ENCODE results near the gene TTLL5. TPM values are rescaled to one million over a fixed set of nuclear protein-coding genes. Genes with fewer than 3 reads are reported as not detected.

Gene TTLL5
- total RNA-seq, 2 experiments from 2014 or later: 19.8 to 26.4 TPM

DNA sequence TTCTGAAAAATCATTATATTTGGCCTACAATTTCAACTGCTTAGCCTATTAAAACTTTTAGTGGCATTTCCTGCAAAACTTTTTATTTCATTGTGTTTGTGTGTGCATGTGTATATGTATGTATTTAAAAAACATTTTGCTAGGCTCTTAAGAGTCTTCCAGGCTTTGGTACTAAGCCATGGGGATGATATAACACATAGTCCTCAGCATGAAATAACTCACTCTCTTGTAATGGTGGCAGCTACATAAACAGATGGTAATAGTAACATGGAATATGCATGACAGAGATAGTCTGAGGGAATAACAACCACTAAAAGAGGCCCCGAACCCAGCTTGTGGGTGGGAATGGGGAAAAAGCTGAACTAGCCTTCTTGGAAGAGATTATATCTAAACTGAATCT, 141.4 kb downstream of the TTLL5 start:
- peaks cover 9% of the 10 kb centered on the region for H3K36me3 ChIP-seq (ENCODE audit: insufficient read depth, low read length)
- intact Hi-C loops (cut with DNase I, micrococcal nuclease): no loop called here
- no peak overlapping the region for H3K27ac Mint-ChIP-seq
- no peaks in the 10 kb centered on the region for H3K4me1 ChIP-seq (ENCODE audit: insufficient read depth, low read length)
- no peaks in the 10 kb centered on the region for H3K27me3 ChIP-seq (ENCODE audit: control insufficient read depth in 1 of 2, insufficient read depth in 2 of 2, low read length in 2 of 2)
- H3K4me1 Mint-ChIP-seq (ENCODE audit: low read depth): no peaks in the 10 kb centered on the region
- no peaks in the 10 kb centered on the region for H3K27me3 Mint-ChIP-seq
- peaks cover 80% of the 10 kb centered on the region for H3K36me3 Mint-ChIP-seq (ENCODE audit: low read depth)
- no peak for ATAC-seq (ENCODE audit: poor library complexity)
- ChIA-PET POLR2A (no interaction called here), CTCF (interaction anchor here (1.2 kb wide), 1 partner anchor 10 kb away, joined by 3 read pairs; no protein-coding TSS in a partner anchor)
- TF ChIP-seq, protein P1, sequence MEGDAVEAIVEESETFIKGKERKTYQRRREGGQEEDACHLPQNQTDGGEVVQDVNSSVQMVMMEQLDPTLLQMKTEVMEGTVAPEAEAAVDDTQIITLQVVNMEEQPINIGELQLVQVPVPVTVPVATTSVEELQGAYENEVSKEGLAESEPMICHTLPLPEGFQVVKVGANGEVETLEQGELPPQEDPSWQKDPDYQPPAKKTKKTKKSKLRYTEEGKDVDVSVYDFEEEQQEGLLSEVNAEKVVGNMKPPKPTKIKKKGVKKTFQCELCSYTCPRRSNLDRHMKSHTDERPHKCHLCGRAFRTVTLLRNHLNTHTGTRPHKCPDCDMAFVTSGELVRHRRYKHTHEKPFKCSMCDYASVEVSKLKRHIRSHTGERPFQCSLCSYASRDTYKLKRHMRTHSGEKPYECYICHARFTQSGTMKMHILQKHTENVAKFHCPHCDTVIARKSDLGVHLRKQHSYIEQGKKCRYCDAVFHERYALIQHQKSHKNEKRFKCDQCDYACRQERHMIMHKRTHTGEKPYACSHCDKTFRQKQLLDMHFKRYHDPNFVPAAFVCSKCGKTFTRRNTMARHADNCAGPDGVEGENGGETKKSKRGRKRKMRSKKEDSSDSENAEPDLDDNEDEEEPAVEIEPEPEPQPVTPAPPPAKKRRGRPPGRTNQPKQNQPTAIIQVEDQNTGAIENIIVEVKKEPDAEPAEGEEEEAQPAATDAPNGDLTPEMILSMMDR (IDR thresholded peaks at IDR 0.05): no peak
- H3K9me3 ChIP-seq (ENCODE audit: control insufficient read depth in 1 of 2, insufficient read depth in 1 of 2, low read length in 2 of 2): peaks cover 3 to 5% of the 10 kb centered on the region in 2 experiments
- DNase-seq: no peak
- no peak overlapping the region for H3K4me3 Mint-ChIP-seq
- no peak overlapping the region for H3K4me3 ChIP-seq (ENCODE audit: low read length)
- no peak overlapping the region for H3K27ac ChIP-seq (ENCODE audit: low read depth in 1 of 2, low read length in 2 of 2)
- peaks cover 19% of the 10 kb centered on the region for H3K9me3 Mint-ChIP-seq

DNA sequence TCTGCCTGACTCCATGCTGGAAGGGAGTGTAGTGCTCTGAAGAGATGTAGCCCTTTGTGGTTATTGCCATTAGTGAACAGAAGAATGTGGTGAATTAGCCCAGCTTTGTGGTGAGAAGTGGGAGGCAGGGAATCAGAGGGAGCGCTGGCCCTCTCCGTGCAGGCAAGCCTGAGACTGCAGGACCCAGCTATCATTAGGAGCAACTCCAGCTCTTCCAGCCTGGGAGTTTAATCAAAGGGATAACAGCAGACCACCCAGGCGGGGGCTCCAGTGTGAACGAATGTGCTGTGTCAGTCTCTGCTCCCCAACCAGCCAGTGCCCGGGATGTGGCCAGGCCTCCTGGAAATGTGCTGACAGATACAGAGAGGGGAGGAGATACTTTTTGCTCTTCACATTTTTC, 142.7 kb downstream of the TTLL5 start:
- Mint-ChIP-seq H3K27ac (no peak overlapping the region), H3K36me3 (ENCODE audit: low read depth) (peaks cover 68% of the 10 kb centered on the region), H3K4me3 (no peak overlapping the region), H3K9me3 (peaks cover 9% of the 10 kb centered on the region), H3K4me1 (ENCODE audit: low read depth) (no peaks in the 10 kb centered on the region), H3K27me3 (no peaks in the 10 kb centered on the region)
- H3K4me1 ChIP-seq (ENCODE audit: insufficient read depth, low read length): no peaks in the 10 kb centered on the region
- TF ChIP-seq, protein P1 (IDR thresholded peaks at IDR 0.05): no peak
- intact Hi-C loops (cut with DNase I, micrococcal nuclease): no loop called here
- ATAC-seq (ENCODE audit: poor library complexity): no peak
- H3K36me3 ChIP-seq (ENCODE audit: insufficient read depth, low read length): peaks cover 9% of the 10 kb centered on the region
- DNase-seq: no peak
- H3K27me3 ChIP-seq (ENCODE audit: control insufficient read depth in 1 of 2, insufficient read depth in 2 of 2, low read length in 2 of 2): no peaks in the 10 kb centered on the region
- no peak overlapping the region for H3K4me3 ChIP-seq (ENCODE audit: low read length)
- peaks cover 3 to 5% of the 10 kb centered on the region in 2 experiments for H3K9me3 ChIP-seq (ENCODE audit: control insufficient read depth in 1 of 2, insufficient read depth in 1 of 2, low read length in 2 of 2)
- POLR2A ChIA-PET: no interaction called here
- no peak overlapping the region for H3K27ac ChIP-seq (ENCODE audit: low read depth in 1 of 2, low read length in 2 of 2)
- CTCF ChIA-PET: interaction anchor here (1.2 kb wide), 1 partner anchor 11 kb away, joined by 3 read pairs; no protein-coding TSS in a partner anchor

DNA sequence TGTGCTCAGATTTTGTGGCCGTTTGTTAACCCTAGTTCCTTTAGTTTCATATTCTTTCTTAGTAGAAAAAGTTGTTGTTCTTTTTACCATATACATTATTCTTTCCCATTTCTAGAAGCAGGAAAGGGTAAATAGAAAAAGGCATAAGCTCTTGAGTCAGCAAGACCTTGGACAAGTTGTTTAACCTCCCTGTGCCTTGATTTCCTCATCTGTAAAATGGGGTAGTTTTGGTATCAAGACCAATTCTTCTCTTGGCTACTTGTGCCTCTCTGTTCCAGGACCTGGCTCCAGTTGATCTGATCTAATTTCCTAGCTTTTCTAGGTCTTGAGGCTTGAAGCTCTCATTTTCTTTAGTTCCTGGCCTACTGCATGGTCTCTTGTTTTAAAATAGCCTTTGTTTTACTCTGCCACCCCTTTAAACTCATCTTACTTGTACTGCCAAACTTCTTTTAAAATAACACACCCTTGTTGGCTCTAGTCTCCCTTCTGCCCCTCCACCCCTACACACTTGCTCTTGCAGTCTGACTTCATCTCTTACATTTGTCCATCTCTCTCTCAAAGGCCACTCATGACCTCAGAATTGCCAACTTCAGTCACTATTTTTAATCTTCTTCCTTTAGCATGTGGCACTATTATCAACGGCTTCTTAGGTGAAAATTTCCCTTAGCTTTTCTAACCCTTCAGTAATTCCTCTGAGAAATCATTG, 143.7 kb downstream of the TTLL5 start:
- TF ChIP-seq, protein P1 (IDR thresholded peaks at IDR 0.05): no peak
- Mint-ChIP-seq H3K4me3 (no peak overlapping the region), H3K27me3 (no peaks in the 10 kb centered on the region), H3K4me1 (ENCODE audit: low read depth) (no peaks in the 10 kb centered on the region), H3K36me3 (ENCODE audit: low read depth) (peaks cover 58% of the 10 kb centered on the region), H3K27ac (no peak overlapping the region), H3K9me3 (no peaks in the 10 kb centered on the region)
- no peaks in the 10 kb centered on the region for H3K4me1 ChIP-seq (ENCODE audit: insufficient read depth, low read length)
- ATAC-seq (ENCODE audit: poor library complexity) (no peak), DNase-seq (no peak)
- ChIA-PET CTCF (no interaction called here), POLR2A (no interaction called here)
- H3K9me3 ChIP-seq (ENCODE audit: control insufficient read depth in 1 of 2, insufficient read depth in 1 of 2, low read length in 2 of 2): peaks cover 3% of the 10 kb centered on the region in 2 experiments
- peaks cover 9% of the 10 kb centered on the region for H3K36me3 ChIP-seq (ENCODE audit: insufficient read depth, low read length)
- intact Hi-C loops (cut with DNase I, micrococcal nuclease): no loop called here
- no peak overlapping the region for H3K27ac ChIP-seq (ENCODE audit: low read depth in 1 of 2, low read length in 2 of 2)
- H3K27me3 ChIP-seq (ENCODE audit: control insufficient read depth in 1 of 2, insufficient read depth in 2 of 2, low read length in 2 of 2): no peaks in the 10 kb centered on the region
- H3K4me3 ChIP-seq (ENCODE audit: low read length): no peak overlapping the region

Measured in CD4-positive, alpha-beta T cell (primary cell).